ENCODE results near the gene ROR2. TPM values are rescaled to one million over a fixed set of nuclear protein-coding genes. Genes with fewer than 3 reads are reported as not detected.

Gene ROR2
- total RNA-seq, 4 donors from 2014 or later: 37.4 to 71.8 (median 59.4) TPM

- no peaks in the 10 kb centered on the region for H3K36me3 ChIP-seq
- H3K4me1 ChIP-seq: no peaks in the 10 kb centered on the region
- no peaks in the 10 kb centered on the region for H3K27me3 ChIP-seq
- TF ChIP-seq POLR2AphosphoS5 (IDR thresholded peaks at IDR 0.05) (no peak), POLR2A (IDR thresholded peaks at IDR 0.05; ENCODE audit: low read depth) (no peak), CTCF (IDR thresholded peaks at IDR 0.05) (no peak), EP300 (IDR thresholded peaks at IDR 0.05) (no peak)
- no peak overlapping the region for H3K27ac ChIP-seq (replicated peaks in 1 of 4)
- no peak overlapping the region for H3K4me3 ChIP-seq
- intact Hi-C loops (cut with DNase I): no loop called here
- H3K9me3 ChIP-seq: no peaks in the 10 kb centered on the region
- DNase-seq (ENCODE audit: extremely low spot score): no peak
- WGBS: 93% methylated on average over 3 of the region's 3 CpGs
These were observed 350.5 kb downstream of the ROR2 start for GRCh38 chr9:91599564-91599963.

DNA sequence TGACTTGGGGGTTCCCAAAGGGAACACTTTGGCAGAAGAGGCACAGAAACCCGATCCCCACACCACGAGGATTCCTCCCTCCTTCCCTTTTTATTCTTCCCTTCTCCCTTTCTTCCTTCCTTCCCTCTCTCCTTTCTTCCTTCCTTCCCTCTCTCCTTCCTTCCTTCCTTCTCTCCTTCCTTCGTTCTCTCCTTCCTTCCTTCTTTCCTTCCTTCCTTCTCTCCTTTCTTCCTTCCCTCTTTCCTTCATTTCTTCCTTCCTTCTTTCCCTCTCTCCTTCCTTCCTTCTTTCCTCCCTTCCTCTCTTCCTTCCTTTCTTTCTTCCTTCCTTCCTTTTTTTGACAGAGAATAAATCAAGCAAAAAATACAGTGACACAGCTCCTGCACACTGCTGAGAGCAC is 358.4 kb downstream of the ROR2 start:
- Histone ChIP-seq H3K27me3 (no peaks in the 10 kb centered on the region), H3K27ac (replicated peaks in 1 of 4) (no peak overlapping the region), H3K4me3 (no peak overlapping the region), H3K36me3 (no peaks in the 10 kb centered on the region), H3K4me1 (peaks cover 0 to 8% (median 0%) of the 10 kb centered on the region in 4 donors), H3K9me3 (no peaks in the 10 kb centered on the region)
- intact Hi-C loops (cut with DNase I): no loop called here
- TF ChIP-seq EP300 (IDR thresholded peaks at IDR 0.05): no peak
- no peak for TF ChIP-seq POLR2A (IDR thresholded peaks at IDR 0.05; ENCODE audit: low read depth)
- TF ChIP-seq CTCF (IDR thresholded peaks at IDR 0.05): no peak
- WGBS: 73% methylated on average over 3 of the region's 3 CpGs
- no peak for DNase-seq (ENCODE audit: extremely low spot score)

- Histone ChIP-seq H3K9me3 (no peaks in the 10 kb centered on the region), H3K36me3 (no peaks in the 10 kb centered on the region), H3K4me3 (no peak overlapping the region), H3K4me1 (peaks cover 0 to 8% (median 0%) of the 10 kb centered on the region in 4 donors), H3K27me3 (no peaks in the 10 kb centered on the region), H3K27ac (replicated peaks in 1 of 4) (no peak overlapping the region)
- intact Hi-C loops (cut with DNase I): no loop called here
- peak; percentile 80 for DNase-seq (ENCODE audit: extremely low spot score)
- TF ChIP-seq CTCF (IDR thresholded peaks at IDR 0.05) (no peak), POLR2AphosphoS5 (IDR thresholded peaks at IDR 0.05) (peak in 1 of 2 donors; percentile 41), EP300 (IDR thresholded peaks at IDR 0.05) (no peak), POLR2A (IDR thresholded peaks at IDR 0.05; ENCODE audit: low read depth) (no peak)
- WGBS: 30% methylated on average over 3 of the region's 7 CpGs
These were observed 360.9 kb downstream of the ROR2 start for GRCh38 chr9:91589101-91589553.

DNA sequence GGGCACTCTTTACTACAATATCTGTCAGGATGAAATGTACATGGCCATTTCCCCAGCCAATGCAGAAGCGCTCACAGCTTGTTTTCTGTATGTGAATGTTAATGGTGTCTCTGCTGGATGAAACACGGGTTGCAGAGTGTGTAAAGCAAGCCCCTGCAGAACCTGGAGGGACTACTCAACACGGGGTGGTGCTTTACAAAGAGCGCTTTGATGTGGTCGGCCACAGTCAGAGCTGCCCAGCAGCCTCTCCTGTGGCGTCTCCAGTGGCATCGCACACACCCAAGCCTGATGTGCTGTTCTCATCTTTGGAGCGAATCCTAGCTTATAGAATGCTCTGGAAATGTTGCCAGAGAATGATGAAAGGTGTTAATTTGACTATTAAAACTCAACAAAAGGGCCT is 363.7 kb downstream of the ROR2 start:
- H3K4me3 ChIP-seq: no peak overlapping the region
- no peak overlapping the region for H3K27ac ChIP-seq (replicated peaks in 1 of 4)
- peak; percentile 5 for DNase-seq (ENCODE audit: extremely low spot score)
- no peaks in the 10 kb centered on the region for H3K9me3 ChIP-seq
- peaks cover 0 to 8% (median 0%) of the 10 kb centered on the region in 4 donors for H3K4me1 ChIP-seq
- intact Hi-C loops (cut with DNase I): no loop called here
- no peaks in the 10 kb centered on the region for H3K36me3 ChIP-seq
- 83% methylated on average over 8 of the region's 8 CpGs for WGBS
- no peaks in the 10 kb centered on the region for H3K27me3 ChIP-seq
- TF ChIP-seq CTCF (IDR thresholded peaks at IDR 0.05) (no peak), EP300 (IDR thresholded peaks at IDR 0.05) (no peak), POLR2A (IDR thresholded peaks at IDR 0.05; ENCODE audit: low read depth) (no peak), POLR2AphosphoS5 (IDR thresholded peaks at IDR 0.05) (no peak)

GRCh38 chr9:91583966-91584365 is 366.1 kb downstream of the ROR2 start:
- Histone ChIP-seq H3K4me3 (no peak overlapping the region), H3K36me3 (no peaks in the 10 kb centered on the region), H3K4me1 (peaks cover 0 to 2% (median 0%) of the 10 kb centered on the region in 4 donors), H3K9me3 (no peaks in the 10 kb centered on the region), H3K27me3 (no peaks in the 10 kb centered on the region), H3K27ac (replicated peaks in 1 of 4) (no peak overlapping the region)
- 93% methylated on average over 9 of the region's 9 CpGs for WGBS
- intact Hi-C loops (cut with DNase I): no loop called here
- TF ChIP-seq POLR2A (IDR thresholded peaks at IDR 0.05; ENCODE audit: low read depth) (no peak), CTCF (IDR thresholded peaks at IDR 0.05) (no peak), EP300 (IDR thresholded peaks at IDR 0.05) (no peak), POLR2AphosphoS5 (IDR thresholded peaks at IDR 0.05) (no peak)
- peak; percentile 70 for DNase-seq (ENCODE audit: extremely low spot score)
